ENCODE measurements around the gene GNAQ.

Gene GNAQ

GRCh38 chr9:77968506-77968905, 63.1 kb downstream of the GNAQ start:
- no peak for DNase-seq

- no peak for DNase-seq
Measured at GRCh38 chr9:77966718-77967117, 64.9 kb downstream of the GNAQ start.

GRCh38 chr9:77965445-77966123, 66.0 kb downstream of the GNAQ start:
- no peak for DNase-seq

GRCh38 chr9:77964258-77964657, 67.4 kb downstream of the GNAQ start:
- DNase-seq = no peak

GRCh38 chr9:77961541-77961940, 70.1 kb downstream of the GNAQ start:
- DNase-seq = no peak

GRCh38 chr9:77960356-77961153, 71.1 kb downstream of the GNAQ start:
- no peak for DNase-seq

- no peak for DNase-seq
Measured at GRCh38 chr9:77959803-77960202, 71.8 kb downstream of the GNAQ start.

- no peak for DNase-seq
Measured at GRCh38 chr9:77957652-77958051, 74.0 kb downstream of the GNAQ start.

- DNase-seq = no peak
Measured at GRCh38 chr9:77956555-77956954, 75.1 kb downstream of the GNAQ start.

GRCh38 chr9:77954666-77955015, 77.0 kb downstream of the GNAQ start:
- DNase-seq = no peak

GRCh38 chr9:77954013-77954665, 77.5 kb downstream of the GNAQ start:
- DNase-seq = no peak

- no peak for DNase-seq
Measured at GRCh38 chr9:77953590-77953989, 78.0 kb downstream of the GNAQ start.

- DNase-seq = no peak
Measured at GRCh38 chr9:77952635-77953328, 78.8 kb downstream of the GNAQ start.

GRCh38 chr9:77951369-77951768, 80.2 kb downstream of the GNAQ start:
- no peak for DNase-seq

GRCh38 chr9:77949751-77950436, 81.7 kb downstream of the GNAQ start:
- no peak for DNase-seq

GRCh38 chr9:77947651-77948050, 84.0 kb downstream of the GNAQ start:
- no peak for DNase-seq

GRCh38 chr9:77946969-77947620, 84.5 kb downstream of the GNAQ start:
- DNase-seq = no peak

- DNase-seq = no peak
Measured at GRCh38 chr9:77946296-77946695, 85.3 kb downstream of the GNAQ start.

GRCh38 chr9:77945798-77946197, 85.8 kb downstream of the GNAQ start:
- no peak for DNase-seq

- no peak for DNase-seq
Measured at GRCh38 chr9:77944556-77945243, 86.9 kb downstream of the GNAQ start.

GRCh38 chr9:77943057-77943456, 88.6 kb downstream of the GNAQ start:
- no peak for DNase-seq
